Naive thymus-derived CD8-positive, alpha-beta T cell (primary cell): ENCODE measurements around the gene SCRT2. TPM values are rescaled to one million over a fixed set of nuclear protein-coding genes. Genes with fewer than 3 reads are reported as not detected.
"Not testable (repeated sequence)": the region's sequence is repeated elsewhere in the genome, so short reads cannot be mapped to it uniquely, and the experiment has no call there.

Experiments used
- ATAC-seq, 2 donors: fragments of 150-1000 bp; cut with Tn5 transposase in 1 of 2; sonication (Bioruptor Pico), chemical (Tn5 transposase) in 1 of 2; 1 replicate in 1 of 2; 2 replicates in 1 of 2; pipeline ENCODE4 v1.10.0; 2021; ENCODE audit warnings: mild to moderate bottlenecking in 2 of 2, moderate library complexity in 2 of 2
- POLR2A ChIA-PET: fragments of 350-600 bp; sonication (Branson Sonifier 250); formaldehyde crosslinking; loops from one replicate; lab custom pipeline; 2021; ENCODE audit warnings: antibody characterized with exemption; lab: Charles Lee
- DNase-seq, 10 donors: peaks; one replicate each; pipeline versions ENCODE4 v3.0.0 to v3.0.0-alpha.2; 2020 to 2022
- H3K27ac Mint-ChIP-seq, 10 donors: one replicate each; pipeline ENCODE4 v1.8.0; 2020 to 2022; ENCODE audit warnings: mild to moderate bottlenecking in 10 of 10, mixed read lengths in 10 of 10, moderate library complexity in 4 of 10, inconsistent platforms in 1 of 10
- H3K27me3 Mint-ChIP-seq, 5 donors: one replicate each; pipeline ENCODE4 v1.8.0; 2021 to 2022; ENCODE audit warnings: mixed read lengths in 5 of 5
- H3K36me3 Mint-ChIP-seq, 3 donors: one replicate each; pipeline ENCODE4 v1.8.0; 2020 to 2022; ENCODE audit warnings: mixed read lengths in 3 of 3, mild to moderate bottlenecking in 2 of 3, inconsistent platforms in 1 of 3
- H3K4me1 Mint-ChIP-seq, 4 donors: one replicate each; pipeline ENCODE4 v1.8.0; 2021 to 2022; ENCODE audit warnings: mixed read lengths in 4 of 4
- H3K4me3 Mint-ChIP-seq, 10 donors: one replicate each; pipeline ENCODE4 v1.8.0; 2020 to 2022; ENCODE audit warnings: mild to moderate bottlenecking in 10 of 10, mixed read lengths in 10 of 10, moderate library complexity in 6 of 10, inconsistent platforms in 1 of 10
- H3K9me3 Mint-ChIP-seq, 9 donors: one replicate each; pipeline ENCODE4 v1.8.0; 2020 to 2022; ENCODE audit warnings: mixed read lengths in 9 of 9, mild to moderate bottlenecking in 3 of 9, inconsistent platforms in 1 of 9, moderate library complexity in 1 of 9
- polyA plus RNA-seq, 3 donors: library from polyadenylated mRNA; unstranded; fragments of 300-500 nt; fragmentation: Illumina TruSeq; gene quantifications; one replicate each; pipeline ENCODE4 v1.2.3, GENCODE V29; 2021
- total RNA-seq, 8 experiments: library from RNA in 2 of 8; stranded (reverse) in 2 of 8; gene quantifications; one replicate each; pipeline ENCODE4 v1.2.3 and lab custom pipeline; 2021 to 2026

Gene SCRT2
- total RNA-seq (not detected), polyA plus RNA-seq (not detected), total RNA-seq (lab: John Stamatoyannopoulos, UW) (0 reads per million in 6 experiments)

GRCh38 chr20:675453-676314 lies at the start of gene SCRT2:
SCRT2 (minus strand) TSS chr20:675802; CDS start chr20:675601, 201 bp downstream.
- Mint-ChIP-seq H3K4me1 (peaks cover 11 to 19% (median 12%) of the 10 kb centered on the region in 4 donors), H3K36me3 (peaks cover 0 to 6% (median 3%) of the 10 kb centered on the region in 3 donors), H3K9me3 (peaks cover 0 to 3% (median 0%) of the 10 kb centered on the region in 9 donors), H3K4me3 (peak within 1 kb of the TSS in 9 of 10 donors; percentile 14 to 67 (median 40)), H3K27ac (peak within 1 kb of the TSS in 2 of 10 donors; percentile 11 to 34), H3K27me3 (peaks cover 29 to 92% (median 56%) of the 10 kb centered on the region in 5 donors)
- peak; percentile 85 to 96 for ATAC-seq
- POLR2A ChIA-PET: no interaction called here
- DNase-seq: peak; percentile 46 to 82 (median 64)

GRCh38 chr20:724797-725196 lies 49.2 kb upstream of the SCRT2 start:
- POLR2A ChIA-PET, H3K9me3 Mint-ChIP-seq, H3K27ac Mint-ChIP-seq: not testable (repeated sequence)

DNA sequence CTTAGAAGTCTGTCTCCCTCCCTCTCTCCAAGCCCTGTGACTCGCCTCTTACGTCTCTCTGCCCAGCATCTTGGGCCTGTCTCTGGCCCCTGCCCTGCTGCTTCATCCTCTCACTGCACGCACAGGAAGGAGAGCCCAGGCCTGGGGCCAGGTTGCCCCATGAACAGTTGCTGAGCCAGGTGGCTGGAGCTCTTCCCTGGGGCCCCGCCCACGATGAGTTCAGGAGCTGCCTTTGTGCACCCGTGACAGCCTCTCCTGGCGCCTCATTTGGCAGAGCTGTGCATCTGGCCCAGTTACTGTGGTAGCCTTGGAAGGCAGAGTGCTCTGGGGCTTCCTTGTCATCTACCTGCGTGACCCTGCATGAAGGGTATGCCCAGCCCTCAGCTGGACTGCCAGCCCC lies 48.2 kb upstream of the SCRT2 start:
- POLR2A ChIA-PET: no interaction called here
- no peak overlapping the region for H3K4me3 Mint-ChIP-seq
- DNase-seq (no peak), ATAC-seq (no peak)
- no peak overlapping the region for H3K27ac Mint-ChIP-seq
- peaks cover 0 to 1% (median 0%) of the 10 kb centered on the region in 9 donors for H3K9me3 Mint-ChIP-seq
- peaks cover 0 to 5% (median 3%) of the 10 kb centered on the region in 4 donors for H3K4me1 Mint-ChIP-seq
- no peaks in the 10 kb centered on the region for H3K36me3 Mint-ChIP-seq
- H3K27me3 Mint-ChIP-seq: peaks cover 16 to 71% (median 44%) of the 10 kb centered on the region in 5 donors

More at GRCh38 chr20:724797-725196, 49.2 kb upstream of the SCRT2 start:
- H3K4me3 Mint-ChIP-seq, H3K4me1 Mint-ChIP-seq, ATAC-seq, H3K36me3 Mint-ChIP-seq: not testable (repeated sequence)
- peak in 1 of 10 donors; percentile 40 for DNase-seq
- peaks cover 16 to 73% (median 41%) of the 10 kb centered on the region in 5 donors for H3K27me3 Mint-ChIP-seq

- peak overlapping the region in 1 of 10 donors; percentile 14 for H3K4me3 Mint-ChIP-seq
- no peaks in the 10 kb centered on the region for H3K4me1 Mint-ChIP-seq
- POLR2A ChIA-PET: no interaction called here
- peaks cover 16 to 65% (median 40%) of the 10 kb centered on the region in 5 donors for H3K27me3 Mint-ChIP-seq
- ATAC-seq: no peak
- H3K36me3 Mint-ChIP-seq: no peaks in the 10 kb centered on the region
- H3K9me3 Mint-ChIP-seq: peaks cover 0 to 1% (median 0%) of the 10 kb centered on the region in 9 donors
- DNase-seq: peak in 1 of 10 donors; percentile 26
- no peak overlapping the region for H3K27ac Mint-ChIP-seq
Measured at GRCh38 chr20:722822-723644, 47.4 kb upstream of the SCRT2 start.

DNA sequence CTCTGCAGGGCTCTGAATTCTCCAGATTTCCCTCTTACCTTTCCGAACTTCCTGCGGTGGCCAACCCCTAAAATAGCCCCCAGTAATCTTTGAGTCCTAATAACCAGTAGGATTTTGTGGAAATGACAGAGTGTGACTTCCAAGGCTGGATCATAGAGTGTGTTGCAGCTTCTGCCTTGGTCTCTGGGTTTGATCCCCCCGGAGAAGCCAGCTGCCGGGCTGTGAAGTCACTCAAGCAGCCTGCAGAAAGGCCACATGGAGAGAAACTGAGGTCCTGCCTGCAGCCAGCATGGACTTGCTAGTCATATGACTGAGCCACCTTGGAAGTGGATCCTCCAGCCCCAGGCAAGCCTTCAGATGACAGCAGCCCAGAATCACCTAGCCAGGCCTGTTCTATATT lies 46.3 kb upstream of the SCRT2 start:
- H3K9me3 Mint-ChIP-seq: peaks cover 0 to 3% (median 0%) of the 10 kb centered on the region in 9 donors
- no peaks in the 10 kb centered on the region for H3K4me1 Mint-ChIP-seq
- POLR2A ChIA-PET: no interaction called here
- peaks cover 16 to 68% (median 41%) of the 10 kb centered on the region in 5 donors for H3K27me3 Mint-ChIP-seq
- no peak overlapping the region for H3K27ac Mint-ChIP-seq
- no peak overlapping the region for H3K4me3 Mint-ChIP-seq
- DNase-seq: peak in 1 of 10 donors; percentile 21
- no peaks in the 10 kb centered on the region for H3K36me3 Mint-ChIP-seq
- ATAC-seq: no peak

GRCh38 chr20:719816-720215 lies 44.2 kb upstream of the SCRT2 start:
- Mint-ChIP-seq H3K27ac (no peak overlapping the region), H3K4me1 (no peaks in the 10 kb centered on the region), H3K9me3 (peaks cover 0 to 3% (median 0%) of the 10 kb centered on the region in 9 donors), H3K36me3 (no peaks in the 10 kb centered on the region), H3K4me3 (no peak overlapping the region), H3K27me3 (peaks cover 16 to 60% (median 34%) of the 10 kb centered on the region in 5 donors)
- no peak for ATAC-seq
- no peak for DNase-seq
- POLR2A ChIA-PET: no interaction called here

DNA sequence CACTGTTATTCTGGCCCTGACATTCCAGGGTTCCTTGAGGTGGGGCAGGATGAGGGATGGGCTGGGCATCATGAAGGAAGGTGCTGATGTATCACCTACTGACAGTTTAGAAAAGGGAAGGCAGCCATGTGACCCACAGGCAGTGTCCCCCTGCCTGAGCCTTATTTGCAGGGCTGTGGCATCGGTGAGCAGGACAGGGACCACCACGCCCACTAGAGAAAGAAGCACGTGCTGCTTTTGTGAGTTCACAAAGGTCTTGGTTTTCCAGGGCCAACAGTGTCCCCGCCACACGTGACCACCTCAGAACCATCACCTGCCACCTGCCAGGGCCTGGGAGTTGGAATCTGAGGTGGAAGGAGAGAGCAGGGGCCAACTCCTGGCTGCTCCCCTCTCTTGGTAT lies 43.5 kb upstream of the SCRT2 start:
- no peaks in the 10 kb centered on the region for H3K4me1 Mint-ChIP-seq
- H3K9me3 Mint-ChIP-seq: peaks cover 0 to 3% (median 0%) of the 10 kb centered on the region in 9 donors
- H3K27me3 Mint-ChIP-seq: peaks cover 16 to 56% (median 33%) of the 10 kb centered on the region in 5 donors
- H3K27ac Mint-ChIP-seq: no peak overlapping the region
- POLR2A ChIA-PET: no interaction called here
- no peaks in the 10 kb centered on the region for H3K36me3 Mint-ChIP-seq
- ATAC-seq: no peak
- DNase-seq: no peak
- H3K4me3 Mint-ChIP-seq: no peak overlapping the region

- no peak for DNase-seq
- Mint-ChIP-seq H3K4me1 (no peaks in the 10 kb centered on the region), H3K4me3 (no peak overlapping the region), H3K27ac (peak overlapping the region in 1 of 10 donors; percentile 15), H3K27me3 (peaks cover 19 to 44% (median 25%) of the 10 kb centered on the region in 5 donors), H3K9me3 (peaks cover 0 to 6% (median 3%) of the 10 kb centered on the region in 9 donors), H3K36me3 (peaks cover 0 to 6% (median 0%) of the 10 kb centered on the region in 3 donors)
- POLR2A ChIA-PET: no interaction called here
- no peak for ATAC-seq
Measured at GRCh38 chr20:717832-718231, 42.2 kb upstream of the SCRT2 start.

- no peak overlapping the region for H3K4me3 Mint-ChIP-seq
- peaks cover 19 to 45% (median 25%) of the 10 kb centered on the region in 5 donors for H3K27me3 Mint-ChIP-seq
- peaks cover 0 to 6% (median 0%) of the 10 kb centered on the region in 3 donors for H3K36me3 Mint-ChIP-seq
- no peaks in the 10 kb centered on the region for H3K4me1 Mint-ChIP-seq
- H3K9me3 Mint-ChIP-seq: peaks cover 0 to 6% (median 3%) of the 10 kb centered on the region in 9 donors
- ATAC-seq (no peak), DNase-seq (no peak)
- POLR2A ChIA-PET: no interaction called here
- peak overlapping the region in 1 of 10 donors; percentile 15 for H3K27ac Mint-ChIP-seq
Measured at GRCh38 chr20:717271-717670, 41.7 kb upstream of the SCRT2 start.

- H3K4me3 Mint-ChIP-seq: no peak overlapping the region
- no peak for DNase-seq
- H3K36me3 Mint-ChIP-seq: peaks cover 0 to 6% (median 4%) of the 10 kb centered on the region in 3 donors
- no peak for ATAC-seq
- peaks cover under 1 to 4% (median 2%) of the 10 kb centered on the region in 4 donors for H3K4me1 Mint-ChIP-seq
- POLR2A ChIA-PET: no interaction called here
- H3K9me3 Mint-ChIP-seq: peaks cover 0 to 11% (median 4%) of the 10 kb centered on the region in 9 donors
- peaks cover 21 to 47% (median 31%) of the 10 kb centered on the region in 5 donors for H3K27me3 Mint-ChIP-seq
- H3K27ac Mint-ChIP-seq: no peak overlapping the region
Measured at GRCh38 chr20:714453-714852, 38.9 kb upstream of the SCRT2 start.

DNA sequence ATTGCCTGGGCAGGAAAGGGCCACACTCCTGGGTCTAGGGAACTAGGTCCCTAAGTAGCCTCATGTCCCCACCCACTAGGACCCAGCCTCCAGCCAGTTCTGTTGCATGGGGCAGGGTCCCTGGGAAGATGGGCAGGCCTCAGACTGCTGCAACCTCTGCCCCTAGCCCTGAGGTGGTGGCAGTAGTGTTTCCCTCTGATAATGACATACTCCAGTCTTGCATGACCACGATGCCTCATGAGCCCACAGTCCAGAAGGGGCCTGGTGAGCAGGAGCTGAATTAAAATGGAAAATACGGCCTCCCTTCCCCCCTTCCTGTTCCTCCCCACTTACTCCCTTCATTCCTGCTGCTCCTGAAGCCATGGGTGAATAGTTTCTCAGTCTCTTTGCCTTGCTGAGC lies 36.0 kb upstream of the SCRT2 start:
- H3K9me3 Mint-ChIP-seq: peaks cover 0 to 17% (median 9%) of the 10 kb centered on the region in 9 donors
- ATAC-seq (no peak), DNase-seq (no peak)
- POLR2A ChIA-PET: no interaction called here
- no peak overlapping the region for H3K4me3 Mint-ChIP-seq
- peaks cover 2 to 7% (median 4%) of the 10 kb centered on the region in 4 donors for H3K4me1 Mint-ChIP-seq
- no peak overlapping the region for H3K27ac Mint-ChIP-seq
- H3K27me3 Mint-ChIP-seq: peaks cover 20 to 46% (median 33%) of the 10 kb centered on the region in 5 donors
- H3K36me3 Mint-ChIP-seq: peaks cover 0 to 12% (median 4%) of the 10 kb centered on the region in 3 donors

GRCh38 chr20:710780-711450 lies 35.3 kb upstream of the SCRT2 start:
- DNase-seq: no peak
- no peak for ATAC-seq
- H3K27ac Mint-ChIP-seq: no peak overlapping the region
- peaks cover 21 to 51% (median 34%) of the 10 kb centered on the region in 5 donors for H3K27me3 Mint-ChIP-seq
- H3K36me3 Mint-ChIP-seq: peaks cover 0 to 12% (median 4%) of the 10 kb centered on the region in 3 donors
- peaks cover 0 to 17% (median 9%) of the 10 kb centered on the region in 9 donors for H3K9me3 Mint-ChIP-seq
- peak overlapping the region in 3 of 10 donors; percentile 2 to 24 (median 9) for H3K4me3 Mint-ChIP-seq
- POLR2A ChIA-PET: no interaction called here
- H3K4me1 Mint-ChIP-seq: peaks cover 2 to 7% (median 4%) of the 10 kb centered on the region in 4 donors
